ENCODE data around the gene IL25.
"Not testable (repeated sequence)": the region's sequence is repeated elsewhere in the genome, so short reads cannot be mapped to it uniquely, and the experiment has no call there.

The IL25 gene

DNA sequence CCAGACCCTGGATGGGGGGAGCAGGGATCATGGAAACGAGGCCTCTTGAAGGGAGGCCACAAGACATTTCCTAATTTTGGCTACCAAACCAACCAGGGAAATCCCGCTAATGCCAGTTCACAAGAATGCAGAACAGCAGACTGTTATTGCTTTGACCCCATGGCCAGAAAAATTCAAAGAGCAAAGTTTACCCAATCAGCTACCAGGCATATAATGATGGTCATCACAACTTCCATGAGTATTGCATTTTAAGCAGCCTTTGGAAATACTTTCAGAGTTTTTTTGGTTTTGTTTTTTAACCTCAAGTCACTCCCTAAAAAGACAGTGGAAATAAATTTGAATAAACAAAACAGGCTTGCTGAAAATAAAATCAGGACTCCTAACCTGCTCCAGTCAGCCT is at the start of gene IL25:
TSS of gene IL25 (plus strand) at position 301 of the 400 bp plus-strand sequence.
- no peak for DNase-seq (ENCODE audit: low read depth, low spot score)

- DNase-seq (ENCODE audit: low read depth, low spot score), result no peak
These were observed 48.7 kb upstream of the IL25 start for GRCh38 chr14:23323838-23324454.

DNA sequence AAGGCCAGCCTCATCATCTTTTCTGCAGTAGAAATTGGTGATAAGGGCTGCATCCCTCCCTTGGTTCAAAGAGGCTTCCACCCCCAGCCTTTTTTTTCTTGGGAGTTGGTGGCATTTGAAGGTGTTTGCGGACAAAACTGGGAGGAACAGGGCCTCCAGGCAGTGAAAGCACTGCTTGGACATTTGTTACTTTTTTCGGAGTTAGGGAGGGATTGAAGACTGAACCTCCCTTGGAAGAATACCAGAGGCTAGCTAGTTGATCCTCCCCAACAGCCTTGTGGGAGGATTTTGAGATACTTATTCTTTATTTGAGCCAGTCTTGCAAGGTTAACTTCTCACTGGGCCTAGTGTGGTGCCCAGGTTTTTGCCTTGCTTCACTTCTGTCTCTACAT is 48.2 kb upstream of the IL25 start:
- DNase-seq (ENCODE audit: low read depth, low spot score), result no peak

DNA sequence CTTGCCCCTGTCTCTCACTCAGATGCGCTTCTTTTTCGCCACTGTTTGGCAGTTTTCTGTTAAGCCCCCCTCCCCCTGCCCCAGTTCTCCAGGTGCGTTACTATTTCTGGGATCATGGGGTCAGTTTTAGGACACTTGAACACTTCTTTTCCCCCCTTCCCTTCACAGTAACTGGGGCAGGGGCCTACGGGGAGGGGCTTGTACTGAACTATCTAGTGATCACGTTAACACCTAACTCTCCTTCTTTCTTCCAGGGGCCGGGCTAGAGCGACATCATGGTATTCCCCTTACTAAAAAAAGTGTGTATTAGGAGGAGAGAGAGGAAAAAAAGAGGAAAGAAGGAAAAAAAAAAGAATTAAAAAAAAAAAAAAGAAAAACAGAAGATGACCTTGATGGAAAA is 47.6 kb upstream of the IL25 start:
- no peak for DNase-seq (ENCODE audit: low read depth, low spot score)

GRCh38 chr14:23325746-23326145 is 46.9 kb upstream of the IL25 start:
- DNase-seq (ENCODE audit: low read depth, low spot score), result not testable (repeated sequence)

DNA sequence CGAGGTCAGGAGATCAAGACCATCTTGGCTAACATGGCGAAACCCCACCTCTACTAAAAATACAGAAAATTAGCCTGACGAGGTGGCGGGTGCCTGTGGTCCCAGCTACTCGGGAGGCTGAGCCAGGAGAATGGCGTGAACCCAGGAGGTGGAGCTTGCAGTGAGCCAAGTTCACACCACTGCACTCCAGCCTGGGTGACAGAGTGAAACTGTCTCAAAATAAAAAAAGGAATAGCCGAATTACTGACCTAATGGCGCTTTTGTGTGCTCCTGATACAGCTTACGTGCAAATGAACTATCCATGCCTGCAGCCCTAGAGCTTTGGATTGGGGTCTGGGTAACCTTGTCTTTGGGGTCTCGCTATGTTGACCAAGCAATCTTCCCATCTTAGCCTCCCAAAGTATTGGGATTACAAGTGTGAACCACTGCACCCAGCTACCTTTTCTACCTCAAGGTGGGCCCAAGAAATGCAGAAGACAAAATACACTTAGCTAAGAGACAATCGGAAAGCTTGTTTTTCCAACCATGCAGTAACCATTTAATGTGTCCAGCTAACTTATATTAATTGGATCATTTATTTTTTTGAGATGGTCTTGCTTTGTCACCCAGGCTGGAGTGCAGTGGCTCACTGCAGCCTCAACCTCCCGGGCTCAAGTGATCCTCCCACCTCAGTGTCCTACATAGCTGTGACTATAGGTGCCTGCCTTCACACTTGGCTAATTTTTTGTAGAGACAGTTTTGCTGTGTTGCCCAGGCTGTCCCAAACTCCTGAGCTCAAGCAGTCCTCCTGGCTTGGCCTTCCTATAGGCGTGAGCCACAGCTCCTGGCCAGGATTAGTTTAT is 45.9 kb upstream of the IL25 start:
- DNase-seq (ENCODE audit: low read depth, low spot score), result no peak

- no peak for DNase-seq (ENCODE audit: low read depth, low spot score)
These were observed 44.5 kb upstream of the IL25 start for GRCh38 chr14:23327947-23328744.

DNA sequence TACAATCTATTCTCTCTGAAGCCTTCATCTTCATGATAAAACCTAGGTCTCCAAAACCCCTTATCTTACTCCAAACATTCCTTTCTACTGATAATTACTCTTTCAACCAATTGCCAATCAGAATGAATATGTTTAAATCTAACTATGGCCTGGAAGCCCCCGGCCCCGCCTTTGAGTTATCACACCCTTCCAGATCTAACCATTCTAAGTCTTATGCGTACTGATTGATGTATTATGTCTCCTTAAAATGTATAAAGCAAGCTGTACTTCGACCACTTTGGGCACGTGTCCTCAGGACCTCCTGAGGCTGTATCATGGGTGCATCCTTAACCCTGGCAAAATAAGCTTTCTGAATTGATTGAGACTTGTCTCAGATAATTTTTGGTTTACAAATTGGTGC is 37.0 kb upstream of the IL25 start:
- no peak for DNase-seq (ENCODE audit: low read depth, low spot score)

DNA sequence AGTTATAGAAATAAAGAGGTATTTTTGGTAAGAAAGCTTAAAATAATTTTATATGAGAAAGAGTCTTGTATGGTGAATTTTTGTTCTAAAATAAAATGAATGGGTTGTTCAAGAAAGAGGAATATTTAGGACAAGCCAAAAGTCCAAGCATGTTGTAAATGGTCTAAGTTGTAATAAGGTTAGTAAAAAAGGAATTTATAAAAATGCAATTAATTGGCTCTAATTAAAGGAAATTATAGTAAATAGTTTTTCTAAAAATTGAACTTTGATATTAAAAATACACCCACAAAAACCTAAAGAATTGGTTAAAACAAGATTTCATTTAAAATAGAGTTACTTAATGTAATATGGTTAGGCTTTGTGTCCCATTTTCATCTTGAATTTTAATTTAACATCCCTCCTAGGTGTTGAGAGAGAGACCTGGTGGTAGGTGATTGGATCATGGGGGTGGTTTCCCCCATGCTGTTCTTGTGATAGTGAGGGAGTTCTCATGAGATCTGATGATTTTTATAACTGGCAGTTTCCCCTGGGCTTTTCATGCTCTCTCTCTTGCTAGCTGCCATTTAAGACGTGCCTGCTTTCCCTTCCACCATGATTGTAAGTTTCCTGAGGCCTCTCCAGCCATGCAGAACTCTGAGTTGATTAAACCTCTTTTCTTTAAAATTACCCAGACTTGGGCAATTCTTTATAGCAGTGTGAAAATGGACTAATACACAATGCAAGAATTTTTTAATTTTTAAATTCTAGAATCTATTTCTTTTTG is 32.9 kb upstream of the IL25 start:
- DNase-seq (ENCODE audit: low read depth, low spot score), result no peak

DNA sequence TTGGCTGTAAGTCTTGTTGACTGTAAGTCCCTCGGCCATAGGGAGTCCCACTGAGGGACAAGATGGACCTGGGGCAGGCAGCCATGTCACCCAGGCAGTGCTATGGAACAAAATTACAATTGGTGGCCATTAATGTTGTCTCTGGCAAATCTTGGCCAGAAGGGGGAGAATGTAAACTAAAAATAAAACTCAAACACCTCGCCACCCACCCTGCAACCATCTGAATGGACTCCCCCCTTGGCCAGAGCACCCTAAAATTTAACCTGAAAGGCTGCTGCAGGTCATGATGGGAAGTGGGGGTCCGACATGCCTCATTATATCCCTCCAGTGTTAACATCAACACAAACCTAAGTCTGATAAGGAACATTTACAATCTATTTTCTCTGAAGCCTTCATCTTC is 28.1 kb upstream of the IL25 start:
- DNase-seq (ENCODE audit: low read depth, low spot score), result no peak

DNA sequence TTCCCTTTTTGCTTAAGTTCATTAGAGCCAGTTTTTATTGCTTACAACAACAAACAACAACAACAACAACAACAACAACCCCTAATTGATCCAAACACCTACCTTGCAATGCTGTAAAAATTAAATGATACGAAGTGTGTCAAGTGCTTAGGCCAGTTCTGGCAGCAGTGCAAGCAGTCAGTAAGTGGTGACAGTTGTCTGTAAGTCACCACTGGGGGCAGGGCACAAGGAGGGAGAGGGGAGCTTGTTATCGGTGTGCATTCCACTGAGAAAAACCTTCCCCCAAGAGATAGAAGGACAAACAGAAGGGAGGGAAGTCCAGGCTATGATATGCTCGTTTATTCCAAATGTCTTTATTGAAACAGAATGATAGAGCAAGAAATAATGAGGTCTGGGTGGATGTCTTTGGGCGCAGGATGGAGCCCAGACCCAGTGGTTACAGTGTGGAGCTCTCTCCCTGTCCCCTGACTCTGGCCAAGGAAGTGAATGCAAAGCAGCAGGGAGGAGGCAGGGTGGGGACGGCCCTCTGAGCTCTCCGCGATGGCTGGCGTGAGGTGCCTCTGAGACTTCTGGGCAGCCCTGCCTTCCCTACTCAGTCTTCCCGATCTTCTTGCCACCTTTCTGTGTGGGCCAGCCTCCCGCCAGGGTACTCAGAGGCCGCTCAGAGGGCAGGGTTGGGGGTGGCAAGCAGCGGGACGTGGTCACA is 26.5 kb upstream of the IL25 start:
- DNase-seq (ENCODE audit: low read depth, low spot score), result no peak

DNA sequence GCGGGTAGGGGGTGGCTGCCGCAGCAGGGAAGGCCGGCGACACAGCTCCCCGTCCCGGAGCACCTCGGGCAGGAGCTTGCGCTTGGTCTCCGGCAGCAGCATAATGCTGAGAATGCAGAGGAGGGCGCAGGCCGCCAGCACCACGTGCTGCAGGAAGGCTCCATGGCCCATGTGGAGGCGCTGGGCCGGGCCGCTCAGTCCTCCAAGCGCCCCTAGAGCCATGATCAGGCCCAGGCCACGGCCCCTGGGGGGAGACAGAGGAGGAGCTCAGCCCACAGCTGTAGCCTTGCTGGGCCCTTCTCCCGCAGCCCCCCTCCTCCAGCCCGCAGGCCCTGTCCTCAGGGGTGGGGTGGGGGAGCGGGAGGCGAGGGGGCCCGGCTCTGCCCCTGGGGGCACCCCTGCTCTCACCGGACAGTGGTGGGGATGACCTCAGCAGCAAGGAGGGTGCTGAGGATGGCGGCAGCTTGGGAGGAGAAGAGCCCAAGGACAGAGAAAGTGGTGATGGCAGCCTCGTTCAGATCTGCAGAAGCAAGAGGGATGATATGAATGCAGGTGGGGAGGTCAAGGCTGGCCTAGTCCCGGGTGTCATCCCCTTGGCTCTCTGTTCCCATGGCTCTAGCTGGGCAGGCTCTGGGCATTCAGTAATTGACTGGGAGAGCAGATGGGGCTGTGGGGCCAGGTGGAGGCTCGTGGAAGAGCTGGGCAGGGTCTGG is 25.8 kb upstream of the IL25 start:
- no peak for DNase-seq (ENCODE audit: low read depth, low spot score)

DNA sequence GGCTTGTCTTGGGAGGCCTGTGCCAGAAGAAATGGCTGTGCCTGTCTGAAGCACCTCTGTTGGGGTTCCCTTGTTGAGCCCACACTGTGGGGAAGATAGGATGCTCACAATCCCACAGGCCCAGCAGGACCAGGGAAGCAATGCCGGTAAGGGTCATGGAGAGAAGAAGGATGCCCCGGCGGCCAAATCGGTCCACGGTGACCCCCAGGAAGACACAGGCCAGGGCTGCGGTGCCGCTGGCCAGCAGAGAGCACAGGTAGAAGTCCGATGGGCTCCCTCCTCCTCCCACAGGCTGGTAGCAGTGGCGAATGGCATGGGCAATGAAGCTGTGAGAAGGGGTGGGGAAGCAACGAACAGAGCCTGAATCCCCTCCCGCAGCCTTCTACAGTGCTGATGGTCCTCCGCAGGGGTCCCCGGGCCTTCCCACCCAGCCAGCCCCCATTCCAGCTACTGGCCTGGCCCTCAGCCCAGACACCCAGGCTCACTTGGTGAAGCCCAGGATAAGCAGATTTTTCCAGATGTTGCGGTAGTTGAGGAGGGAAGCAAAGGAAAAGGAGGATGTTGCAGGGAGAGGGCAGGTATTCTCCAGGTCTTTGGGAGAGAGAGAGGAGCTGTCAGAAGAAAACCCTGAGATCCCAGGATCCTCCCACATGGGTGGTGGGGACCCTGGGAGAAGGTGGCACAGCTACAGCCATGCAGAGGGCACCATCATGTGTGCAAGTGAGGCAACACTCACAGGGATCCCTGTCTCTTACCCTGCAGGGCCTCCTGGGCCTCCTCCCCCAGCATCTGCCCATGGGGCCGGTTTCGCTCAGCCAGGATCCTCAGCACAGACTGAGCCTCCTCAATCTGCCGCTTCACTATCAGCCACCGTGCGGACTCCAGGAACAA is 25.0 kb upstream of the IL25 start:
- no peak for DNase-seq (ENCODE audit: low read depth, low spot score)

DNA sequence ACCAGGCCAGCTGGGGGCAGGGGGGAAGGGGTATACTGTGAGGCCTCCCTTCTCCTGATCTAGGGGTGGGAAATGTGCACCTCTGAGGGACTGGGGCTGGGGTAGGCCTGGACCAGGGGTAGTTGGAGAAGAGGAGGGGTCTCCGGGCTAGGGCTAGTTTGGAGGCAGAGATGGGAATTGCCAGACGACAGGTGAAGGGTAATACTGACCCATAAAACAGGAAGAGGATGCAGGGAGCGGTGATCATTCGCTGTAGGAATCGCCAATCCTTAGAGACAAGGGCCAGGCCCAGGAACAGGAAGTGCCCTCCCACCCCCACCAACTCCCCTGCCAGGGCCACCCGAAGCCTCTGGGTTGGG is 24.3 kb upstream of the IL25 start:
- DNase-seq (ENCODE audit: low read depth, low spot score), result no peak

DNA sequence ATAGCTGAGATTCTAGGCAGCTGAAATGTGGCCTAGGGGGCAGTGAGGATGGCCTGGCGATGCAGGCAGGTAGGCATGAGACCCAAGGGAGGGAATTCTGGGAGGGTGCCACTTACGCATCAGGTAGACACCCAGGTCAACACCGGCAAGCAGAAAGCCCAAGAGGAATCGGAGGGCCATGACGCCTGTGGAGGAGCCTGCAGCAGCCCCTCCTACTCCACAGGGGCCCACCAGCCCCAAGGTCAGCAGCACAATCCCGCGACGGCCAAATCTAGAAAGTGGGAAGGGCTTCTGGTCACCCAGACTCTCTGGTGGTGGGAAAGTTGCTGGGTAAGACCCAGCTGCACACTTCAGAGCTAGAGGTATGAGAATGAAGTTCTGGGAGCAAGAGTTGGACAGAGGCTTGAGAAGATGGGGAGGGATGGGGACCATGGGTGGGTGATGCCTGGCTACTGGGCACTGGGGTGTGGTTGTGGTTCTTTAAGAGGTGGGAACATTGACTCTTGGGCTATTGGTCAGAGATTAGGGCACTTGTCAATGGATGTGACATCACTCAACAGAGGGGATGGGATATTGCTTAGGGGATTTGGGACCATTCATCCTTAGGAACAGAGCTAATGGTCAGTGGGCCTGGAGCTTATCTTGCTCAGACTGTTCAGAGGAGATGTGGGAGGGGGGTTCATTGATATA is 23.3 kb upstream of the IL25 start:
- DNase-seq (ENCODE audit: low read depth, low spot score), result no peak

DNA sequence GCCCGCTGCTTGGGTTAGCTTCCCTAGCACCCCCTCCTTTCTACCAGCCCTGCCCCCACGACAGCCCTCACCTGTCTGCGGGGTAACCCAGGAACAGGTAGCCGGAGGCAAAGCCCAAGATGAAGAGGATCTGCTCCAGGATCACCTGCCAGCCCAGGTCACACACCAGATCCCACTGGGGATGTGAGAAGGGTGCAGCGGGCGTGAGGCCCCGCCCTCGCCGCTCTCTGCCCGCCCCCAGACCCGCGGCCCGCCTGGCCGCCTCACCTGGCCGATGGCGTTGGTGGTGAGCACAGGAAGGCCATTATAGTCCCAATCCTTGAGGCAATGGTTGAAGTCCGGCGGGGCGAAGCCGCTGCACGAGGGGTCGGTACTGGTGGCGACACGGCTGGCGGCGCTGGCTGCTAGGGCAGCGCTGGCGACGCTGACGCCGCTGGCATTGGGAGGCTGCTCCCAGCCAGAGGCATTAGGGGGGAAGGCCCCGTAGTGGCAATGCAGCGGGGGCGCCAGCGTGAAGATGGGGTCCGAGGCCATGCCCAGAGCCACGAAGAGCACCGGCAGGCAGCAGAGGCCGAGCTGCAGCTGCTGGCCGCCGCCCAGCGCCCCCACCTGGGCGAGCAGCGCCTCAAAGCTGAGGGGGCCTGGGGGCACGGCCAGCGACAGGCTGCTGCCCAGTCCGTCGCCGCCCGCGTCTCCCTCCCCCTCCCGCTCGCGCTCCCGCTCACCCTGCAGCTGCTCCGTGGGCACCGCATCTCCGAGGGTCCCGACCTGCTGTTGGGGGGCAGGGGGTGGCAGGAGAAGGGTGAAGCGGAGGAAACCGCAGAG is 20.7 kb upstream of the IL25 start:
- DNase-seq (ENCODE audit: low read depth, low spot score), result no peak

- DNase-seq (ENCODE audit: low read depth, low spot score), result peak; percentile 78
These were observed 19.8 kb upstream of the IL25 start, which contains the start of gene SLC22A17 for GRCh38 chr14:23352506-23353432. TSS of gene SLC22A17 (minus strand) at chr14:23352887.

Measured in iPS DF 19.7 (cell line).